GM21381 (cell line): ENCODE results near the gene ELMO1.

Source experiments
- ATAC-seq: cut with Tn5 transposase; IDR thresholded peaks from one replicate; pipeline ENCODE4 v1.9.1; 2021; ENCODE audit warnings: mild to moderate bottlenecking, moderate library complexity; ENCODE audit not compliant: unreplicated experiment

ELMO1 gene

GRCh38 chr7:37109016-37109683 lies 339.5 kb downstream of the ELMO1 start:
- ATAC-seq, result no peak

DNA sequence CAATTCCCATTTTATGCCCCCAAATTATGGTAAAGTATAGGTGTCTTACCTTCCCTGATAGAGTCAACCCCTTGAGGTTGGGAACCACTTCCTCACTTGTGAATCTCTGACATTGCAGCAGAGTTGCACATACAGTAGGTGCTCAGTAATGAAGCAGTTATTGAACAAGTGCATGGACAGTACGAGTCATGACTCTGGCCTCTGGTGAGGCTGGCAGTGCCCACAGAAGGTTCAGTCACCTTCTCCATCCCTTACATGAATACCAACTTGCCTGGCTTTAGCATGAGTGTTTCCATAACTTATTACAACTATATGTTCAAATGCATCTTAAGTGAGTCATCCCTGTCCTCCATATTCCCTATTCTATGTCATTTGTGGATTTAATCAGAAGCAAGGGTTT lies 340.0 kb downstream of the ELMO1 start:
- ATAC-seq, result no peak

- ATAC-seq, result no peak
These were observed 341.5 kb downstream of the ELMO1 start for GRCh38 chr7:37107047-37107750.

DNA sequence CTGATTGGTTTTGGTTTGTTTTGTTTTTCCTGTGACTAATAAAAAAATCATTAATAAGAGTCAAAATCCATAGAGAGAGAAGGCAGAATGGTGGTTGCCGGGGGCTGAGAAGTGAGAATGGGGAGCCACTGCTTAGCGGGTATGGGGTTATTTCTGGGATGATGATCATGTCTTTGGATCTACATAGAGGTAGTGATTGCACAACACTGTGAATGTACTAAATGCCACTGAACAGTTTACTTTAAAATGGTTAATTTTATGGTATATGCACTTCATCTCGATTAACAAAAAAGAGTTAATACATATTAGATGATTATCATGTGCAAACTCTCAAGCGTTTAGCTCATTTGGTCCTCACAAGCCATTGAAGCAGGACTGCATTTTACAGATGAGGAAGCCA lies 342.9 kb downstream of the ELMO1 start:
- no peak for ATAC-seq

DNA sequence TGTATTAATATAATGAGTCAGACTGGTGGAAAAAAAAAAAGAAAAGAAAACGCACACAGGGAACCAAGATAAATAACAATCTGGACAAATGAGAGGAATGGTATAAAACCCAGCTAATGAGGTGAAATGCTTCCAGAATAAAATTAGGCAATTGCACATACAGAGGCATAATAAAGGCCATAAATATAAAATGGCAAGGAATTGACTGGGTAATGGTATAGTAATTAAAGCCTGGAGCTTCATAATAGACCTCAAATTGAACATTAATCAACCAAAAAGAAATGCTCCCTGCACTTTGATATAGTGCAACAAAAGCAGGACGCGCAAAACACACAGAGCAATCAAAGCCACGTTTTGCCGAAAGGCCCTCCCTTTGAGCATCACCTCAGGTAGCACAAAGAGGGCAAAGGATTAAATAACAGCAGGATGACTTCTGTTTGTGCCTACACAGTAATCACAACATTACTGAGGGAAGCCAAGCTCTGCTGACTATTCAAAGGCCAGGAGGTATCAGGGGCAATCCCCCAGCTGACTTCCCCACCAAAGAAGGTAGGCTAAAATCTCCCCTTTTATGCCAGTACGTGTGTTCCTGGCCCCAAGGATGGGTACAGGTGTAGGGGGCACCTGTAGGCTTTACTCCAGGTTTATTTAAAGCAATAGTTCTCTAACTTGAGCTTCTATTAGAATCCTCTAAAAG lies 343.7 kb downstream of the ELMO1 start:
- ATAC-seq, result no peak

- no peak for ATAC-seq
These were observed 346.0 kb downstream of the ELMO1 start for GRCh38 chr7:37102518-37103137.

GRCh38 chr7:37100735-37101331 lies 347.8 kb downstream of the ELMO1 start:
- ATAC-seq, result no peak

DNA sequence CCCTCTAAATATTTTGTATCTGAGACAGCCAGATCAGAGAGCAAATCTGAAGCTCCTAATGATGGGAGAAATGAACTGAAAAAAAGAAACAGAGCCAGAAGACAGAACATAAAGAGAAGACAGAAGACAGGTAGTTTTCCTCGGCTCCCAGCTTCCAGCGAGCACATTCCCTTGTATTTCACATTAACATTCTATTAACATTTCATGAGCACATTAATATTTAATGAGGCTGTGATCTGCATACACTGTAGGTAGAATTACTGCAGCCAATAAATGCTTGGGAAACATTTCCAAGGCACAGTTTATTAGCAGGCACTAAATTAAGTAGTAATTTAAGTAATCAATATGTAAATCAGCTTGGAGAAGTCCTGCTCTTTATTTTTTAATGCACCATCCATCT lies 349.9 kb downstream of the ELMO1 start:
- no peak for ATAC-seq

GRCh38 chr7:37097983-37098382 lies 350.7 kb downstream of the ELMO1 start:
- no peak for ATAC-seq

DNA sequence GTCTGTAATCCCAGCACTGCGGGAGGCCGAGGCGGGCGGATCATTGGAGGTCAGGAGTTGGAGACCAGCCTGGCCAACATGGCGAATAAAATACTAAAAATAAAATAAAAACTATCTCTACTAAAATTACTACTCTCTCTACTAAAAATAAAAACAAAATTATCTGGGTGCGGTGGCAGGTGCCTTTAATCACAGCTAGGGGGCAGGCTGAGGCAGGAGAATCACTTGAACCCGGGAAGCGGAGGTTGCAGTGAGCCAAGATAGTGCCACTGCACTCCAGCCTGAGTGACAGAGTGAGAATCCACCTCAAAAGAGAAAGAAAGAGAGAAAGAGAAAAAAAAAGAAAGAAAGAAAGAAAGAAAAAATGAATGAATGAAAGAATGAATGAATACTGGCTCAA lies 351.4 kb downstream of the ELMO1 start:
- ATAC-seq, result no peak

GRCh38 chr7:37096341-37096740 lies 352.3 kb downstream of the ELMO1 start:
- ATAC-seq, result no peak

DNA sequence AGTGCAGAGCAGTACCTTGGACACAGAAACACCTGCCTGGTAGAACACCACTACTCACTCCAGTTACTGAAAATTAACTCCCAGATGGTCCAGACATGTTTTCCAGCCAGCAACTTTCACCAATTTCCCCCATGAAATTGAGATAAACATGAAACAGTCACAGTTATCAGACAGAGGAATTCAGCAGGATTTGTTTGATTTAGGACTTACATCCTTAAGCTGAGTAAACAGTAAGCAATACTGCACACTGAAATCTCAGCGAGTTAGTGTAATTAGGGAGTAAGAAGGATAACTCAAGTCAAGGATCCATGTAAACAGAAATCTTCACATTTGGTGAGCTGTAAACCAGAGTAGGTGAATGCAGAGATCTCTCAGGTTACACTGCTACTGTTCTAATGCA lies 353.5 kb downstream of the ELMO1 start:
- ATAC-seq, result no peak

DNA sequence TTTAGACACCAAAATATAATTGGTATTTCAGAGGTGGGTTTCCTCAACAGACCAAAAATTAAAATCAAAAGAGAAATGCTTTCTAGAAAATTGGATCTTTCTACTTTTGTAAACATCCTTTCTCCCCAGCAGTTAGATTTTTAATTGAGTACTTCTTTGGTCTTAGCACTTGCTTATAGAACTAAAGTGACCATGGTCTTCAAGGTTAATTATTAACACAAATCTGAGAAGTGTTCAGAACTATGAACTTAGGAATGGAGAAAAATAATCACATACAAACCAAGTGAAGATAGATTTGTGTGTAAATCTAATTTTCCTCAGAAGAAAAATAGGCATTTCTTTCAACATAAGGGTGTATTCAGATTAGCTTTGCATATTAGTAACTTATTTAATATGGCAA lies 355.4 kb downstream of the ELMO1 start:
- no peak for ATAC-seq

DNA sequence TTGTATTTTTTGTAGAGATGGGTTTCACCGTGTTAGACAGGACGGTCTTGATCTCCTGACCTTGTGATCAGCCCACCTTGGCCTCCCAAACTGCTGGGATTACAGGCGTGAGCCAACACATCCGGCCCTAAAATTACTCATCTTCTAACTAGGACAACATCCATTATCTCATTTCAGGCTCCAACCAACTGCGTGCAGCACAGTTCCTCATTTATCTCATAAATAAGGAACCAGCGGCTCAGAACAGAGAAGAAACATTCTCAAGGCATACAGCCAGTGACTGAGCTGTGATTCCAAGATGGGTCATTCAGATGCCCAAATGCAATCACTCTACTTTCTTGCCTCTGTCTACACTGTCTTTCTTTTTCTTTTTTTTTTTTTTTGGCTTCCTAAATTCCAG lies 356.1 kb downstream of the ELMO1 start:
- no peak for ATAC-seq

GRCh38 chr7:37089972-37090371 lies 358.7 kb downstream of the ELMO1 start:
- no peak for ATAC-seq

- no peak for ATAC-seq
These were observed 363.1 kb downstream of the ELMO1 start for GRCh38 chr7:37085600-37085999.

GRCh38 chr7:37084303-37084702 lies 364.4 kb downstream of the ELMO1 start:
- ATAC-seq, result no peak

GRCh38 chr7:37083311-37084096 lies 365.2 kb downstream of the ELMO1 start:
- ATAC-seq, result no peak

GRCh38 chr7:37081436-37081835 lies 367.2 kb downstream of the ELMO1 start:
- no peak for ATAC-seq

DNA sequence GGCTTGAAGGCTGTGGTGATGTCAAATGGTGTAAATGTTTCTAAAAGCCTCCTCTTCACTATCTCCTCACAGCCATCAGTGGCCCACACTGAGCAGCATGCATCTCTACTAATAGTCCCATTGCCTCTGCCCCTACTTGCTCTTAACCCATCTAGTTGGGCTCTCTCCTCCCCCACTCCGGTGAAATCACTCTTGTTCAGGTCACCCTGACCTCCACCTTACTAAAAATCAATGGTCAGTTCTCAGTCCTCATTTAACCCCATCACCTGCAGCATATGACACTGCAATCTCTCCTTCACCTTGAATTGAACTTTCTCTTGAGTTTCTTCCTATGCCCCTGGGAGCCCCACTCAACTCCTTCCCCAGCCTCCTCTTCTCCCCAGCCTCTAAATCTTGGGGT lies 369.2 kb downstream of the ELMO1 start:
- ATAC-seq, result no peak

DNA sequence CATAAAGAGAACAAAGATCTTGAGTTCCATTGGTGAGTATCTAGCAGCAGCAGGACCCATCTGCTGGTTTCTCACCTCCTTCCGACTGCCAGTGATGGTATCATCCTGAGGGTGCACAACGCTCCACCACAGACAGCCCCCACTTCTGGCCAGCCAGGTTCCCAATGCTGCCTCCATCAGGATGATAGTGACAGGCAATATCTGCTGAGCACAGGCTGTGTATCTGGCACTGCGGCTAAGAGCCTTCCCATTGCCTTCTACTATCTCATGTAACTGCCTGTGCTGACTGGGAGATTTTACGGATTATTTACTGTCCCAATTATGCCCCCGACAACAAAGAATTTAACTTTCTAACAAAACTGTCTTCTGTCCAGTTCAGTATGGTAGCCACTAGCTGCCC lies 372.0 kb downstream of the ELMO1 start:
- no peak for ATAC-seq
